Smooth muscle cell (in vitro differentiated cells): ENCODE measurements around the gene VSTM2B. TPM values are rescaled to one million over a fixed set of nuclear protein-coding genes. Genes with fewer than 3 reads are reported as not detected.

Experiments used
- DNase-seq: peaks from one replicate; lab custom pipeline; 2025; ENCODE audit not compliant: unreplicated experiment; lab: John Stamatoyannopoulos, UW
- H2AFZ ChIP-seq: fragments of 200-600 bp; sonication (generic); 2 replicates; pipeline ENCODE4 v1.6.0; 2016; ENCODE audit warnings: antibody characterized with exemption, low read depth, mild to moderate bottlenecking
- H3F3A ChIP-seq: fragments of 200-600 bp; sonication (generic); 2 replicates; pipeline ENCODE4 v1.6.0; 2017; ENCODE audit warnings: antibody characterized with exemption, low read depth
- H3K27ac ChIP-seq: fragments of 200-600 bp; sonication (generic); 2 replicates; pipeline ENCODE4 v1.5.1; 2016; ENCODE audit warnings: low read depth, mild to moderate bottlenecking
- H3K27me3 ChIP-seq: fragments of 200-600 bp; sonication (generic); 2 replicates; pipeline ENCODE4 v1.6.1; 2016; ENCODE audit warnings: low read depth, mild to moderate bottlenecking
- H3K36me3 ChIP-seq: fragments of 200-600 bp; sonication (generic); 2 replicates; pipeline ENCODE4 v1.5.1; 2016; ENCODE audit warnings: low read depth
- H3K4me1 ChIP-seq: fragments of 200-600 bp; sonication (generic); 2 replicates; pipeline ENCODE4 v1.5.1; 2016; ENCODE audit warnings: low read depth
- H3K4me2 ChIP-seq: fragments of 200-600 bp; sonication (generic); 2 replicates; pipeline ENCODE4 v1.6.0; 2016; ENCODE audit warnings: mild to moderate bottlenecking
- H3K4me3 ChIP-seq: fragments of 200-600 bp; sonication (generic); 2 replicates; pipeline ENCODE4 v1.5.1; 2016; ENCODE audit warnings: mild to moderate bottlenecking
- H3K79me2 ChIP-seq: fragments of 200-600 bp; sonication (generic); 2 replicates; pipeline ENCODE4 v1.6.0; 2016; ENCODE audit warnings: low read depth, mild to moderate bottlenecking
- H3K9ac ChIP-seq: fragments of 200-600 bp; sonication (generic); 2 replicates; pipeline ENCODE4 v1.6.0; 2016; ENCODE audit warnings: low read depth
- H3K9me3 ChIP-seq: fragments of 200-600 bp; sonication (generic); replicated peaks from 2 replicates; pipeline ENCODE4 v1.5.1; 2016; ENCODE audit warnings: low read depth
- H4K20me1 ChIP-seq: fragments of 200-600 bp; sonication (generic); 2 replicates; pipeline ENCODE4 v1.6.0; 2016; ENCODE audit warnings: low read depth
- WGBS: methylation state at CpG from one replicate; pipeline ENCODE4 v1.1.7; 2016; ENCODE audit warnings: low lambda C conversion rate; 5-methylcytosine and 5-hydroxymethylcytosine counted together
- polyA plus RNA-seq: library from polyadenylated mRNA; unstranded; fragments of >200 nt; fragmentation: Nextera tagmentation; extraction: Ambion mirVana; gene quantifications from 2 replicates; pipeline ENCODE4 v1.2.1, GENCODE V29; 2016
- total RNA-seq: library from RNA; depleted of rRNA; stranded (reverse); fragments of >200 nt; gene quantifications from 2 replicates; pipeline ENCODE4 v1.2.3, GENCODE V29; 2014
- TF ChIP-seq, protein P1 (sequence below): fragments of 200-600 bp; sonication (generic); IDR thresholded peaks from 2 replicates; pipeline ENCODE4 v1.5.1; 2017; ENCODE audit warnings: borderline replicate concordance, mild to moderate bottlenecking, antibody characterized with exemption; ENCODE audit not compliant: insufficient read depth, poor library complexity, severe bottlenecking

VSTM2B gene
- total and polyA plus RNA-seq, 2 experiments from 2014 or later: not detected

DNA sequence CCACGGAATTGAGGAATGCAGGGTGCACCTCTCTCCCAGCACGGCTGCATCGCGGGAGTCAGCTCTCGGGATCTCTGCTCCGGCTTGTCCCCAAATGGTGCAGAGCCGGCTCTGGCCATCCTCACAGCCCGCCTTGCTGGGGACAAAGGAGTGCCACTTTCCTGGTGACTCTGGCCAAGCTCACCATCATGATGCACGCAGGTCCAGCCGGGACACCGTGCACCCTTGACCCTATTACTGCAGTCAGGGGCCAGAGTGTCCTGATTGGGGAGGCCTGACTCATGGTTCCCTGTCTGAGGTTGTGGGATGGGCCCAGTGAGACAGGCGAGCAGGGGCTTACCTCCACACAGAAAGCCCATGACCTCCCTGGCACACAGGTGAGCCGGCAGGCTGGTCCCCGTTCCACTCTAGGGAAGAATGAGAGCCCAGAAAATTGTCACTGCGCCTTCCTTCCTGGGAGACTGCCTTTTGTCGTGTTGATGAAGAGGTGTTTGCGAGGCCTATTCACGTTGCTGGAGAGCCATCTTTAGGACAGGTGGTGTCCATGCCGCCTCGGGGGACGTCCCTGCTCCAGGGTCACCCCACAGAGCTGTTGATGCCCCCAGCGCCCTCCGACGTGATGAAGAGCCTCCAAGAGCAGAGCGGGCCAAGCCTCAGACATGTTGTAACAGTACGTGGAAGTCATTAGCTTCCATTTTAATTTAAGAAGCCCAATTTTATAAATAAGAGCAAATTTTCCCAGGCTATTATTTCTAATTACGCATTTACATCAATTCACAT lies 18.5 kb upstream of the VSTM2B start:
- Histone ChIP-seq H3K27ac (no peak overlapping the region), H3K36me3 (no peaks in the 10 kb centered on the region), H3F3A (no peaks in the 10 kb centered on the region), H3K9ac (no peak overlapping the region), H3K4me2 (no peak overlapping the region), H3K27me3 (peaks cover 13% of the 10 kb centered on the region), H3K9me3 (no peaks in the 10 kb centered on the region), H4K20me1 (no peaks in the 10 kb centered on the region), H3K4me1 (peaks cover 3% of the 10 kb centered on the region), H2AFZ (no peak overlapping the region), H3K4me3 (no peak overlapping the region), H3K79me2 (no peaks in the 10 kb centered on the region)
- WGBS: 86% methylated on average over 27 of the region's 27 CpGs
- TF ChIP-seq, protein P1, sequence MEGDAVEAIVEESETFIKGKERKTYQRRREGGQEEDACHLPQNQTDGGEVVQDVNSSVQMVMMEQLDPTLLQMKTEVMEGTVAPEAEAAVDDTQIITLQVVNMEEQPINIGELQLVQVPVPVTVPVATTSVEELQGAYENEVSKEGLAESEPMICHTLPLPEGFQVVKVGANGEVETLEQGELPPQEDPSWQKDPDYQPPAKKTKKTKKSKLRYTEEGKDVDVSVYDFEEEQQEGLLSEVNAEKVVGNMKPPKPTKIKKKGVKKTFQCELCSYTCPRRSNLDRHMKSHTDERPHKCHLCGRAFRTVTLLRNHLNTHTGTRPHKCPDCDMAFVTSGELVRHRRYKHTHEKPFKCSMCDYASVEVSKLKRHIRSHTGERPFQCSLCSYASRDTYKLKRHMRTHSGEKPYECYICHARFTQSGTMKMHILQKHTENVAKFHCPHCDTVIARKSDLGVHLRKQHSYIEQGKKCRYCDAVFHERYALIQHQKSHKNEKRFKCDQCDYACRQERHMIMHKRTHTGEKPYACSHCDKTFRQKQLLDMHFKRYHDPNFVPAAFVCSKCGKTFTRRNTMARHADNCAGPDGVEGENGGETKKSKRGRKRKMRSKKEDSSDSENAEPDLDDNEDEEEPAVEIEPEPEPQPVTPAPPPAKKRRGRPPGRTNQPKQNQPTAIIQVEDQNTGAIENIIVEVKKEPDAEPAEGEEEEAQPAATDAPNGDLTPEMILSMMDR: no peak
- no peak for DNase-seq

DNA sequence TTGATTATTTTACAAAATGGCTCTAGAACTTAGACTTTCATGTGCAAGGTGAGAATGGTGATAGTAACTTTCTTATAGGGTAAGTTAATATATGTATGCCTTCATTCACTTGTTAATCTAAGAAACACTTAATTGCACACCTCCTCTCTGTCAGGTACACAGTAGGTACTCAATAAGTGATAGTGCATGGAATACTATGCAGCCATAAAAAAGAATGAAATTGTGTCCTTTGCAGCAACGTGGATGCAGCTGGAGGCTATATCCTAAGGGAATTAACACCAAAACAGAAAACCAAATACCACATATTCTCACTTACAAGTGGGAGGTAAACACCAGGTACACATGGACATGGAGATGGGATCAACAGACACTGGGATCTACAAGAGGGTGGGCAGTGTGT lies 17.6 kb upstream of the VSTM2B start:
- Histone ChIP-seq H3K79me2 (no peaks in the 10 kb centered on the region), H3F3A (no peaks in the 10 kb centered on the region), H3K27me3 (peaks cover 13% of the 10 kb centered on the region), H3K36me3 (no peaks in the 10 kb centered on the region), H4K20me1 (no peaks in the 10 kb centered on the region), H3K9ac (no peak overlapping the region), H3K4me3 (no peak overlapping the region), H3K9me3 (no peaks in the 10 kb centered on the region), H3K4me2 (no peak overlapping the region), H3K27ac (no peak overlapping the region), H2AFZ (no peak overlapping the region), H3K4me1 (peaks cover 3% of the 10 kb centered on the region)
- WGBS: 72% methylated on average over 1 of the region's 1 CpG
- no peak for DNase-seq
- TF ChIP-seq, protein P1: no peak

DNA sequence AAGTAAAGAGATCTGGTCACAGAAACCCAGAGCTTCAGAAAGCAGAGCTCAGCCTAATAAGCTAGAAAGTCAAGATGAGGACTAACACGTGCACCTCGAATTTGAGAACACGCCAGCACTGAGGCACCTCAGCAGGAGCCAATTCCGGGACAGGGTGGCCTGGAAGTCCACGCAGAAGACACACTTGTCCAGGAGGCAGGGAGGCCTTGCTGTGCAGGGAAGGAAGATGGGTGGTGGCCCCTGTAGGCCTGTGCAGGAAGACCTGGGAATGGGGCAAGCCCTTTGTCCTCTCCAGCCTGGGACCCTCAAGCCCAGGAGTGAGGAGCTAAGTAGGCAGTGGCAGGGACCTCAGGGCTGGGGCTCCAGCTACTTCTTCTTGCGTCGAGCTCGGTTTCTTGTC lies 16.3 kb upstream of the VSTM2B start:
- H3K9ac ChIP-seq: no peak overlapping the region
- H3K27me3 ChIP-seq: peaks cover 13% of the 10 kb centered on the region
- no peaks in the 10 kb centered on the region for H3K79me2 ChIP-seq
- TF ChIP-seq, protein P1: no peak
- no peak for DNase-seq
- no peak overlapping the region for H3K4me3 ChIP-seq
- H3K4me1 ChIP-seq: peaks cover 3% of the 10 kb centered on the region
- H2AFZ ChIP-seq: no peak overlapping the region
- no peaks in the 10 kb centered on the region for H3K36me3 ChIP-seq
- no peaks in the 10 kb centered on the region for H4K20me1 ChIP-seq
- H3K4me2 ChIP-seq: no peak overlapping the region
- no peaks in the 10 kb centered on the region for H3F3A ChIP-seq
- 84% methylated on average over 8 of the region's 8 CpGs for WGBS
- no peaks in the 10 kb centered on the region for H3K9me3 ChIP-seq
- H3K27ac ChIP-seq: no peak overlapping the region
